Upper lobe of left lung (tissue), 6 donors: ENCODE results near the gene MKI67. TPM values are rescaled to one million over a fixed set of nuclear protein-coding genes. Genes with fewer than 3 reads are reported as not detected.
"Not testable (repeated sequence)": the region's sequence is repeated elsewhere in the genome, so short reads cannot be mapped to it uniquely, and the experiment has no call there.

Experiments used
- ATAC-seq, 2 donors: fragments of 200-7000 bp; cut with Tn5 transposase; one replicate each; pipeline ENCODE4 v1.9.1; 2022; ENCODE audit warnings: mild to moderate bottlenecking in 2 of 2, moderate library complexity in 2 of 2; ENCODE audit not compliant: low FRiP score in 2 of 2
- DNase-seq, 2 donors: peaks; one replicate each; pipeline ENCODE4 v3.0.0-alpha.2; 2019 to 2020
- H3K27ac ChIP-seq, 4 donors: fragments of 200-600 bp; sonication (generic); one replicate each; pipeline ENCODE4 v1.5.1; 2016 to 2019
- H3K27me3 ChIP-seq, 4 donors: fragments of 200-600 bp; sonication (generic); one replicate each; pipeline ENCODE4 v1.5.1; 2017 to 2019
- H3K36me3 ChIP-seq, 4 donors: fragments of 200-600 bp; sonication (generic); one replicate each; pipeline ENCODE4 v1.5.1; 2016 to 2019
- H3K4me1 ChIP-seq, 4 donors: fragments of 200-600 bp; sonication (generic); one replicate each; pipeline ENCODE4 v1.5.1; 2018 to 2019
- H3K4me3 ChIP-seq, 4 donors: fragments of 200-600 bp; sonication (generic); one replicate each; pipeline ENCODE4 v1.5.1; 2017 to 2019; ENCODE audit warnings: mild to moderate bottlenecking in 2 of 4, moderate library complexity in 1 of 4
- H3K9me3 ChIP-seq, 4 donors: fragments of 200-600 bp; sonication (generic); one replicate each; pipeline ENCODE4 v1.5.1; 2018 to 2019
- CTCF ChIP-seq, 6 experiments: fragments of 450-650 bp in 4 of 6; fragments of 200-600 bp in 2 of 6; sonication (generic) in 2 of 6; IDR thresholded peaks; one replicate each; pipeline ENCODE4 v1.5.1; 2016 to 2019; ENCODE audit warnings: antibody characterized with exemption in 6 of 6
- EP300 ChIP-seq, 4 donors: sonication (generic); formaldehyde crosslinking; IDR thresholded peaks; one replicate each; pipeline ENCODE4 v1.5.1; 2017; ENCODE audit warnings: antibody characterized with exemption in 4 of 4, control low read depth in 2 of 4
- POLR2A ChIP-seq, 4 donors: fragments of 450-650 bp; IDR thresholded peaks; one replicate each; pipeline ENCODE4 v1.5.1; 2016 to 2017; ENCODE audit warnings: antibody characterized with exemption in 4 of 4, mild to moderate bottlenecking in 2 of 4
- POLR2AphosphoS5 ChIP-seq, 2 donors: sonication (generic); formaldehyde crosslinking; IDR thresholded peaks; one replicate each; pipeline ENCODE4 v1.5.1; 2017; ENCODE audit warnings: antibody characterized with exemption in 2 of 2
- WGBS, 2 donors: methylation state at CpG; one replicate each; pipeline ENCODE4 v1.1.5; 2017 to 2018; 5-methylcytosine and 5-hydroxymethylcytosine counted together
- total RNA-seq, 6 donors: library from RNA; depleted of rRNA in 4 of 6; stranded (reverse); fragments of >200 nt in 4 of 6; gene quantifications; one replicate each; pipeline versions ENCODE4 v1.1.0 to v1.2.1, GENCODE V29; 2016 to 2021
- donor health status: DM: no; HTN: no; CAD: no; lungs with moderate emphysema.
- donor health status: DM: no; HTN: yes; CAD: no; lungs with severe emphysema.

MKI67 gene
- total RNA-seq, 6 donors from 2014 or later: 1.0 to 7.3 (median 5.0) TPM

- 56 to 70% methylated on average over 1 of the region's 1 CpG for WGBS, 2 donors
- no peak for TF ChIP-seq CTCF (IDR thresholded peaks at IDR 0.05)
- TF ChIP-seq POLR2A (IDR thresholded peaks at IDR 0.05): no peak
- TF ChIP-seq EP300 (IDR thresholded peaks at IDR 0.05): no peak
- TF ChIP-seq POLR2AphosphoS5 (IDR thresholded peaks at IDR 0.05): no peak
- no peak overlapping the region for H3K27ac ChIP-seq
These were observed 18.3 kb upstream of the MKI67 start for GRCh38 chr10:128144547-128144946.

GRCh38 chr10:128143531-128143930, 17.3 kb upstream of the MKI67 start:
- ATAC-seq: no peak
- H3K36me3 ChIP-seq: no peaks in the 10 kb centered on the region
- H3K9me3 ChIP-seq: no peaks in the 10 kb centered on the region
- no peak for TF ChIP-seq POLR2A (IDR thresholded peaks at IDR 0.05)
- TF ChIP-seq POLR2AphosphoS5 (IDR thresholded peaks at IDR 0.05): no peak
- no peak for TF ChIP-seq EP300 (IDR thresholded peaks at IDR 0.05)
- TF ChIP-seq CTCF (IDR thresholded peaks at IDR 0.05): no peak
- no peak overlapping the region for H3K27ac ChIP-seq
- H3K4me3 ChIP-seq: no peak overlapping the region
- 100% methylated on average over 2 of the region's 2 CpGs for WGBS, 2 donors
- H3K4me1 ChIP-seq: no peaks in the 10 kb centered on the region
- no peaks in the 10 kb centered on the region for H3K27me3 ChIP-seq
- DNase-seq: no peak

More at GRCh38 chr10:128144547-128144946, 18.3 kb upstream of the MKI67 start:
- no peak for DNase-seq
- Histone ChIP-seq H3K9me3 (no peaks in the 10 kb centered on the region), H3K4me1 (peaks cover 0 to 2% (median 0%) of the 10 kb centered on the region in 4 donors), H3K4me3 (no peak overlapping the region), H3K27me3 (peaks cover 0 to 3% (median under 1%) of the 10 kb centered on the region in 4 donors), H3K36me3 (no peaks in the 10 kb centered on the region)
- no peak for ATAC-seq

- TF ChIP-seq POLR2AphosphoS5 (IDR thresholded peaks at IDR 0.05) (no peak), EP300 (IDR thresholded peaks at IDR 0.05) (no peak), CTCF (IDR thresholded peaks at IDR 0.05) (no peak), POLR2A (IDR thresholded peaks at IDR 0.05) (no peak)
- no peak for DNase-seq
- ATAC-seq: no peak
- H3K27me3 ChIP-seq: no peaks in the 10 kb centered on the region
- H3K27ac ChIP-seq: no peak overlapping the region
- H3K9me3 ChIP-seq: no peaks in the 10 kb centered on the region
- H3K4me3 ChIP-seq: no peak overlapping the region
- no peaks in the 10 kb centered on the region for H3K4me1 ChIP-seq
- WGBS, 2 donors: 57 to 60% methylated on average over 3 of the region's 3 CpGs
- H3K36me3 ChIP-seq: no peaks in the 10 kb centered on the region
These were observed 14.2 kb upstream of the MKI67 start for GRCh38 chr10:128140425-128140824.

- whole genome bisulfite sequencing, 2 donors: 88 to 90% methylated on average over 11 of the region's 11 CpGs
These were observed 12.2 kb upstream of the MKI67 start for GRCh38 chr10:128138429-128138828.

GRCh38 chr10:128137877-128138276, 11.7 kb upstream of the MKI67 start:
- no peak overlapping the region for H3K4me3 ChIP-seq
- no peaks in the 10 kb centered on the region for H3K36me3 ChIP-seq
- TF ChIP-seq EP300 (IDR thresholded peaks at IDR 0.05): no peak
- TF ChIP-seq CTCF (IDR thresholded peaks at IDR 0.05): no peak
- no peak for TF ChIP-seq POLR2A (IDR thresholded peaks at IDR 0.05)
- TF ChIP-seq POLR2AphosphoS5 (IDR thresholded peaks at IDR 0.05): no peak
- ATAC-seq: no peak
- DNase-seq: no peak
- 28 to 35% methylated on average over 1 of the region's 1 CpG for WGBS, 2 donors
- no peaks in the 10 kb centered on the region for H3K4me1 ChIP-seq
- no peaks in the 10 kb centered on the region for H3K9me3 ChIP-seq
- no peaks in the 10 kb centered on the region for H3K27me3 ChIP-seq
- H3K27ac ChIP-seq: no peak overlapping the region

More at GRCh38 chr10:128138429-128138828, 12.2 kb upstream of the MKI67 start:
- not testable (repeated sequence) for ATAC-seq, H3K4me1 ChIP-seq, H3K36me3 ChIP-seq, H3K4me3 ChIP-seq, H3K27me3 ChIP-seq, H3K9me3 ChIP-seq, H3K27ac ChIP-seq, DNase-seq
